Neural cell (in vitro differentiated cells): ENCODE results near the gene RDX. TPM values are rescaled to one million over a fixed set of nuclear protein-coding genes. Genes with fewer than 3 reads are reported as not detected.

Experiments used
- H2AFZ ChIP-seq: fragments of 200-600, 300-800 bp; sonication (generic), shearing (Covaris generic); 2 replicates; pipeline ENCODE4 v1.6.0; 2014; ENCODE audit warnings: low read depth, mild to moderate bottlenecking, antibody characterized with exemption, low read length, moderate library complexity
- H3F3A ChIP-seq: fragments of 200-600 bp; shearing (Covaris generic); 2 replicates; pipeline ENCODE4 v1.6.1; 2016; ENCODE audit warnings: mild to moderate bottlenecking, moderate library complexity, mixed read lengths, antibody characterized with exemption, low read length; ENCODE audit not compliant: insufficient read depth, poor library complexity, severe bottlenecking
- H3K27ac ChIP-seq: fragments of 200-600, 300-800 bp; sonication (generic), shearing (Covaris generic); 2 replicates; pipeline ENCODE4 v1.5.1; 2014; ENCODE audit warnings: mild to moderate bottlenecking, low read length, moderate library complexity
- H3K27me3 ChIP-seq: fragments of 300-800, 200-600 bp; sonication (generic), shearing (Covaris generic); 2 replicates; pipeline ENCODE4 v1.6.0; 2014; ENCODE audit warnings: mild to moderate bottlenecking, low read depth, low read length, moderate library complexity; ENCODE audit not compliant: insufficient read depth
- H3K36me3 ChIP-seq: fragments of 300-800, 200-600 bp; sonication (generic), shearing (Covaris generic); 2 replicates; pipeline ENCODE4 v1.5.1; 2014; ENCODE audit warnings: mild to moderate bottlenecking, antibody characterized with exemption, low read length, moderate library complexity; ENCODE audit not compliant: insufficient read depth
- H3K4me2 ChIP-seq: fragments of 300-800, 200-600 bp; sonication (generic), shearing (Covaris generic); 2 replicates; pipeline ENCODE4 v1.6.0; 2014; ENCODE audit warnings: mild to moderate bottlenecking, low read length
- H3K4me3 ChIP-seq: fragments of 300-800, 200-600 bp; sonication (generic), shearing (Covaris generic); 2 replicates; pipeline ENCODE4 v1.5.1; 2014; ENCODE audit warnings: mild to moderate bottlenecking, low read length, moderate library complexity
- H3K79me2 ChIP-seq: fragments of 200-600 bp; shearing (Covaris generic); replicated peaks from 2 replicates; pipeline ENCODE4 v1.6.0; 2014; ENCODE audit warnings: mild to moderate bottlenecking, low read length, moderate library complexity; ENCODE audit not compliant: insufficient read depth
- H3K9ac ChIP-seq: fragments of 300-800, 200-600 bp; sonication (generic), shearing (Covaris generic); 2 replicates; pipeline ENCODE4 v1.6.1; 2016; ENCODE audit warnings: mild to moderate bottlenecking, low read length, mixed read lengths
- H3K9me2 ChIP-seq: fragments of 200-600 bp; shearing (Covaris generic); 2 replicates; pipeline ENCODE4 v1.6.1; 2016; ENCODE audit warnings: mild to moderate bottlenecking, low read length, mixed read lengths; ENCODE audit not compliant: insufficient read depth
- H3K9me3 ChIP-seq: fragments of 200-600, 300-800 bp; sonication (generic), shearing (Covaris generic); 2 replicates; pipeline ENCODE4 v1.6.1; 2016; ENCODE audit warnings: mild to moderate bottlenecking, mixed run types, low read length, moderate library complexity, mixed read lengths
- H4K20me1 ChIP-seq: fragments of 200-600 bp; shearing (Covaris generic); 2 replicates; pipeline ENCODE4 v1.6.1; 2016; ENCODE audit warnings: mild to moderate bottlenecking, mixed run types; ENCODE audit not compliant: insufficient read depth
- EZH2 ChIP-seq: fragments of 200-600, 300-800 bp; shearing (Covaris generic), sonication (generic); IDR thresholded peaks from 2 replicates; pipeline ENCODE4 v1.6.1; 2014; ENCODE audit warnings: antibody characterized with exemption, low read length, borderline replicate concordance, mild to moderate bottlenecking; ENCODE audit not compliant: insufficient read depth, poor library complexity, severe bottlenecking
- MXI1 ChIP-seq: fragments of 450-650 bp; conservative IDR thresholded peaks from 2 replicates; pipeline ENCODE4 v1.6.1; 2014; ENCODE audit warnings: antibody characterized with exemption, mild to moderate bottlenecking; ENCODE audit not compliant: poor library complexity, severe bottlenecking
- RAD21 ChIP-seq: fragments of 450-650 bp; conservative IDR thresholded peaks from 2 replicates; pipeline ENCODE4 v1.6.1; 2014; ENCODE audit warnings: antibody characterized with exemption, mild to moderate bottlenecking, moderate library complexity
- SMC3 ChIP-seq: fragments of 450-650 bp; conservative IDR thresholded peaks from 2 replicates; pipeline ENCODE4 v1.6.1; 2014; ENCODE audit warnings: antibody characterized with exemption, mild to moderate bottlenecking, moderate library complexity; ENCODE audit not compliant: poor library complexity
- TAF1 ChIP-seq: IDR thresholded peaks from 2 replicates; pipeline ENCODE4 v1.6.1; 2012; ENCODE audit warnings: low read depth
- polyA plus RNA-seq: library from polyadenylated mRNA; depleted of rRNA; stranded (reverse); fragments of >200 nt; gene quantifications from 2 replicates; pipeline ENCODE4 v1.2.3, GENCODE V29; 2014
- TF ChIP-seq, protein P1 (sequence below): IDR thresholded peaks from 2 replicates; pipeline ENCODE4 v1.6.1; 2012; ENCODE audit warnings: borderline replicate concordance
- TF ChIP-seq, protein P2 (sequence below): fragments of 450-650 bp; IDR thresholded peaks from 2 replicates; pipeline ENCODE4 v1.5.1; 2014; ENCODE audit warnings: antibody characterized with exemption, mild to moderate bottlenecking, moderate library complexity; ENCODE audit not compliant: poor library complexity, severe bottlenecking

The RDX gene
- polyA plus RNA-seq, 1 donor from 2014 or later = 39.0 TPM

- H3K79me2 ChIP-seq = no peaks in the 10 kb centered on the region
- TF ChIP-seq TAF1 (no peak), RAD21 (peak; percentile 19), EZH2 (no peak), SMC3 (peak; percentile 28)
- TF ChIP-seq, protein P1, sequence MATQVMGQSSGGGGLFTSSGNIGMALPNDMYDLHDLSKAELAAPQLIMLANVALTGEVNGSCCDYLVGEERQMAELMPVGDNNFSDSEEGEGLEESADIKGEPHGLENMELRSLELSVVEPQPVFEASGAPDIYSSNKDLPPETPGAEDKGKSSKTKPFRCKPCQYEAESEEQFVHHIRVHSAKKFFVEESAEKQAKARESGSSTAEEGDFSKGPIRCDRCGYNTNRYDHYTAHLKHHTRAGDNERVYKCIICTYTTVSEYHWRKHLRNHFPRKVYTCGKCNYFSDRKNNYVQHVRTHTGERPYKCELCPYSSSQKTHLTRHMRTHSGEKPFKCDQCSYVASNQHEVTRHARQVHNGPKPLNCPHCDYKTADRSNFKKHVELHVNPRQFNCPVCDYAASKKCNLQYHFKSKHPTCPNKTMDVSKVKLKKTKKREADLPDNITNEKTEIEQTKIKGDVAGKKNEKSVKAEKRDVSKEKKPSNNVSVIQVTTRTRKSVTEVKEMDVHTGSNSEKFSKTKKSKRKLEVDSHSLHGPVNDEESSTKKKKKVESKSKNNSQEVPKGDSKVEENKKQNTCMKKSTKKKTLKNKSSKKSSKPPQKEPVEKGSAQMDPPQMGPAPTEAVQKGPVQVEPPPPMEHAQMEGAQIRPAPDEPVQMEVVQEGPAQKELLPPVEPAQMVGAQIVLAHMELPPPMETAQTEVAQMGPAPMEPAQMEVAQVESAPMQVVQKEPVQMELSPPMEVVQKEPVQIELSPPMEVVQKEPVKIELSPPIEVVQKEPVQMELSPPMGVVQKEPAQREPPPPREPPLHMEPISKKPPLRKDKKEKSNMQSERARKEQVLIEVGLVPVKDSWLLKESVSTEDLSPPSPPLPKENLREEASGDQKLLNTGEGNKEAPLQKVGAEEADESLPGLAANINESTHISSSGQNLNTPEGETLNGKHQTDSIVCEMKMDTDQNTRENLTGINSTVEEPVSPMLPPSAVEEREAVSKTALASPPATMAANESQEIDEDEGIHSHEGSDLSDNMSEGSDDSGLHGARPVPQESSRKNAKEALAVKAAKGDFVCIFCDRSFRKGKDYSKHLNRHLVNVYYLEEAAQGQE = no peak
- TF ChIP-seq, protein P2, sequence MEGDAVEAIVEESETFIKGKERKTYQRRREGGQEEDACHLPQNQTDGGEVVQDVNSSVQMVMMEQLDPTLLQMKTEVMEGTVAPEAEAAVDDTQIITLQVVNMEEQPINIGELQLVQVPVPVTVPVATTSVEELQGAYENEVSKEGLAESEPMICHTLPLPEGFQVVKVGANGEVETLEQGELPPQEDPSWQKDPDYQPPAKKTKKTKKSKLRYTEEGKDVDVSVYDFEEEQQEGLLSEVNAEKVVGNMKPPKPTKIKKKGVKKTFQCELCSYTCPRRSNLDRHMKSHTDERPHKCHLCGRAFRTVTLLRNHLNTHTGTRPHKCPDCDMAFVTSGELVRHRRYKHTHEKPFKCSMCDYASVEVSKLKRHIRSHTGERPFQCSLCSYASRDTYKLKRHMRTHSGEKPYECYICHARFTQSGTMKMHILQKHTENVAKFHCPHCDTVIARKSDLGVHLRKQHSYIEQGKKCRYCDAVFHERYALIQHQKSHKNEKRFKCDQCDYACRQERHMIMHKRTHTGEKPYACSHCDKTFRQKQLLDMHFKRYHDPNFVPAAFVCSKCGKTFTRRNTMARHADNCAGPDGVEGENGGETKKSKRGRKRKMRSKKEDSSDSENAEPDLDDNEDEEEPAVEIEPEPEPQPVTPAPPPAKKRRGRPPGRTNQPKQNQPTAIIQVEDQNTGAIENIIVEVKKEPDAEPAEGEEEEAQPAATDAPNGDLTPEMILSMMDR = peak; percentile 61
- no peak overlapping the region for H3K9ac ChIP-seq
- H3K27ac ChIP-seq = no peak overlapping the region
- H3F3A ChIP-seq = no peaks in the 10 kb centered on the region
- no peak overlapping the region for H3K4me2 ChIP-seq
- H2AFZ ChIP-seq = no peak overlapping the region
- H3K9me2 ChIP-seq = no peaks in the 10 kb centered on the region
- H3K36me3 ChIP-seq = no peaks in the 10 kb centered on the region
- H3K27me3 ChIP-seq = no peaks in the 10 kb centered on the region
- H3K4me3 ChIP-seq = no peak overlapping the region
- no peaks in the 10 kb centered on the region for H4K20me1 ChIP-seq
- H3K9me3 ChIP-seq = no peaks in the 10 kb centered on the region
Measured at GRCh38 chr11:110173811-110174644, 122.4 kb downstream of the RDX start.

- no peaks in the 10 kb centered on the region for H3K9me3 ChIP-seq
- H3K9ac ChIP-seq = no peak overlapping the region
- H2AFZ ChIP-seq = no peak overlapping the region
- H3K36me3 ChIP-seq = no peaks in the 10 kb centered on the region
- H3K4me2 ChIP-seq = no peak overlapping the region
- TF ChIP-seq MXI1 = no peak
- TF ChIP-seq RAD21 = no peak
- TF ChIP-seq TAF1 = no peak
- no peaks in the 10 kb centered on the region for H3K27me3 ChIP-seq
- no peak overlapping the region for H3K4me3 ChIP-seq
- no peaks in the 10 kb centered on the region for H4K20me1 ChIP-seq
- H3K27ac ChIP-seq = no peak overlapping the region
- H3K79me2 ChIP-seq = peaks cover 8% of the 10 kb centered on the region
- H3F3A ChIP-seq = no peaks in the 10 kb centered on the region
- H3K9me2 ChIP-seq = no peaks in the 10 kb centered on the region
Measured at GRCh38 chr11:110172468-110173065, 123.8 kb downstream of the RDX start.
